Esophagus muscularis mucosa (tissue), 4 donors: Measurements from ENCODE around the gene AGAP6.

Experiments
- CTCF ChIP-seq, 3 experiments: fragments of 200-600 bp in 2 of 3; fragments of 450-650 bp in 1 of 3; sonication (generic) in 2 of 3; IDR thresholded peaks; one replicate each; pipeline ENCODE4 v1.5.1; 2017 to 2019; ENCODE audit warnings: antibody characterized with exemption in 3 of 3, mild to moderate bottlenecking in 2 of 3, moderate library complexity in 1 of 3
- EP300 ChIP-seq: sonication (generic); formaldehyde crosslinking; IDR thresholded peaks from one replicate; pipeline ENCODE4 v1.6.1; 2017; ENCODE audit warnings: antibody characterized with exemption
- POLR2A ChIP-seq: fragments of 450-650 bp; IDR thresholded peaks from one replicate; pipeline ENCODE4 v1.6.1; 2017; ENCODE audit warnings: antibody characterized with exemption, moderate library complexity, mild to moderate bottlenecking, low read depth

DNA sequence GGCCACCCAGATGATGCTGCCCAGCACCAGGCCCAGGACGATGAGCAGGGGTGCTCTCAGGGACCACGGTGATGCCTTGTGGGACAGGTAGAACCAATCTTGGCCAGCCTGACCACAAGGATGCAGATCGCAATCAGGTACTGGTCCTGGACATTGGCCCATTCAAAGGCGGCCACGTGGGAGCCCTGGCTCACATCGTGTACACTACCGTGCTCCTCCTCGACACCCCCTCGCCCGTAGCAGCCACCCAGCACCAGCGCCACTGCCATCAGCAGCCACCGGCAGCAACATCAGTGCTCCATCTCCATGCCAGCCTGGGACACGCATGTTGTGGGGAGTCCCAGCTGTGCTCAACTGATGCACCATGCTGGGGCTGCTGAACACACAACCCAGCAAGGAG lies 39.0 kb downstream of the AGAP6 start:
- TF ChIP-seq CTCF (IDR thresholded peaks at IDR 0.05) (no peak), POLR2A (no peak), EP300 (no peak)
